RWPE2 (cell line): ENCODE data around the gene USP7.

Source experiments
- ATAC-seq: fragments of 200-7000 bp; cut with Tn5 transposase; 3 replicates; pipeline ENCODE4 v1.9.1; 2021; ENCODE audit warnings: low read depth
- DNase-seq: peaks from one replicate; pipeline ENCODE4 v3.0.0-alpha.2; 2020; ENCODE audit warnings: low spot score
- H3K27ac ChIP-seq: fragments of 450-650 bp; 2 replicates; pipeline ENCODE4 v1.5.1; 2017; ENCODE audit warnings: mild to moderate bottlenecking; ENCODE audit not compliant: poor library complexity, severe bottlenecking
- H3K27me3 ChIP-seq: fragments of 250-450 bp; sonication (Bioruptor Pico); 2 replicates; pipeline ENCODE4 v1.5.1; 2021; ENCODE audit warnings: mild to moderate bottlenecking, moderate library complexity; ENCODE audit not compliant: insufficient read depth, poor library complexity, severe bottlenecking
- H3K36me3 ChIP-seq: fragments of 250-450 bp; sonication (Bioruptor Pico); 2 replicates; pipeline ENCODE4 v1.5.1; 2020; ENCODE audit warnings: low read depth, mild to moderate bottlenecking, moderate library complexity
- H3K4me1 ChIP-seq: fragments of 250-450 bp; sonication (Bioruptor Pico); 2 replicates; pipeline ENCODE4 v1.5.1; 2021; ENCODE audit warnings: mild to moderate bottlenecking, moderate library complexity; ENCODE audit not compliant: insufficient read depth, poor library complexity, severe bottlenecking
- H3K4me3 ChIP-seq: fragments of 250-450 bp; sonication (Bioruptor Pico); 2 replicates; pipeline ENCODE4 v1.5.1; 2021; ENCODE audit warnings: mild to moderate bottlenecking, moderate library complexity; ENCODE audit not compliant: severe bottlenecking
- H3K9me3 ChIP-seq: fragments of 250-450 bp; sonication (Bioruptor Pico); 2 replicates; pipeline ENCODE4 v1.5.1; 2021; ENCODE audit warnings: mild to moderate bottlenecking, moderate library complexity; ENCODE audit not compliant: severe bottlenecking
- CTCF ChIP-seq: fragments of 450-650 bp; IDR thresholded peaks from one replicate; pipeline ENCODE4 v1.5.1; 2017; ENCODE audit warnings: mild to moderate bottlenecking, moderate library complexity; ENCODE audit not compliant: poor library complexity, severe bottlenecking

The USP7 gene

GRCh38 chr16:8905168-8905762 lies 58.4 kb downstream of the USP7 start:
- no peaks in the 10 kb centered on the region for H3K9me3 ChIP-seq
- H3K4me3 ChIP-seq = no peak overlapping the region
- DNase-seq (no peak), ATAC-seq (0 out of 3 replicates have a peak, but pooled peaks have one; percentile 40)
- H3K27ac ChIP-seq = no peak overlapping the region
- H3K36me3 ChIP-seq = peaks cover 95% of the 10 kb centered on the region
- H3K27me3 ChIP-seq = no peaks in the 10 kb centered on the region
- TF ChIP-seq CTCF = peak; percentile 34
- no peaks in the 10 kb centered on the region for H3K4me1 ChIP-seq

GRCh38 chr16:8904018-8904430 lies 59.7 kb downstream of the USP7 start:
- Histone ChIP-seq H3K36me3 (peaks cover 96% of the 10 kb centered on the region), H3K9me3 (no peaks in the 10 kb centered on the region), H3K4me1 (no peaks in the 10 kb centered on the region), H3K27me3 (no peaks in the 10 kb centered on the region), H3K27ac (no peak overlapping the region), H3K4me3 (no peak overlapping the region)
- ATAC-seq (no peak), DNase-seq (no peak)
- TF ChIP-seq CTCF = no peak

- peaks cover 96% of the 10 kb centered on the region for H3K36me3 ChIP-seq
Measured at GRCh38 chr16:8903004-8903403, 60.7 kb downstream of the USP7 start.

GRCh38 chr16:8901320-8901861 lies 62.3 kb downstream of the USP7 start:
- no peaks in the 10 kb centered on the region for H3K4me1 ChIP-seq

More at GRCh38 chr16:8903004-8903403, 60.7 kb downstream of the USP7 start:
- no peak for ATAC-seq
- Histone ChIP-seq H3K27ac (no peak overlapping the region), H3K4me1 (no peaks in the 10 kb centered on the region), H3K27me3 (no peaks in the 10 kb centered on the region), H3K9me3 (no peaks in the 10 kb centered on the region), H3K4me3 (no peak overlapping the region)
- TF ChIP-seq CTCF = no peak
- DNase-seq = no peak

More at GRCh38 chr16:8901320-8901861, 62.3 kb downstream of the USP7 start:
- DNase-seq = no peak
- Histone ChIP-seq H3K9me3 (no peaks in the 10 kb centered on the region), H3K36me3 (peaks cover 94% of the 10 kb centered on the region), H3K27ac (no peak overlapping the region), H3K4me3 (no peak overlapping the region), H3K27me3 (no peaks in the 10 kb centered on the region)
- ATAC-seq = no peak
- TF ChIP-seq CTCF = no peak
